ENCODE data around the gene SLC24A4.

The SLC24A4 gene

GRCh38 chr14:92513204-92513965 is 190.4 kb downstream of the SLC24A4 start, which contains the start of gene RIN3:
RIN3 (plus strand) TSS chr14:92513781; CDS start chr14:92513933, 152 bp downstream.
- H3K4me3 ChIP-seq (ENCODE audit: severe bottlenecking), result peak within 1 kb of the TSS; percentile 42

DNA sequence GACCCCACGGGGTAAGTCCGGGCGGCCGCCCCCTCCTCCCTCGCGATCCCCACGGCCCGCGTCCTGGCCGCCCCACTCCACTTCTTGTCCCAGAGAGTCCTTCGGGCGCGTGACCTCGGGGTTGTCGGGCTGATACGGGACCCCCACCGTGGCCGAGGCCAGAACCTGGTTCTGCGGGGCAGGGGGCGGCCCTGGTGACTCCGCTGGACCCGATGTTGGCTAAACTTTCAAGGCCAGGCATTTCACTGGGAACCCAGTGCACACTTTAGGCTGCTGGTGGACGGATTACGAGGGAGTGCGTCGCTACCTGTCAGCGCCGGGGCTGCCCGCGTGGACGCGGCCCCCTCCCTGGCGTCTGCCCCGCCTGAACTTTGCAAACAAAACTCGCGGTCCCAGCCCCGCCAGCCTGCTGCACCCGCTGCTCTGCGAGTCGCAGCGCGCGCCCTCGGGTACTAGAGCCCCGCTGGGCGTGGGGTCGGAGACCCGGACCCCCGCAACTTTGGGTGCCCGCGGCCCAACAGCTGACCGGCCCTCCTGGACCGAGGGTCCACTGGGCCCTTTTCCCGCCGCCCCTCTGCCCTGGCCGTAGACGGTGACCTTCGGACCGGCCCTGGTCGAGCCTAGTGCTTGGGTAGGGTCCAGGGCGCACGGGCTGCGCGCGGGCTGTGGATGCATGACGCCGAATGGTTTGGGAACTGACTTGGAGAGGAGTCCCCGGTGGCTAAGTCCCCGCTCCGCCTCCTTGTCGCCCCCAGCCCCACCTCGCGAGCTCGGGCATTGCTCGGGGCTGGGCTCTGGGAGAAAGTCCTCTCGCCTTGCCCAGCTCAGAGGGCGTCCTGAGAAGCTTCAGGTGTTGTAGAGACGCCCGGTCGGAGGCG is 191.2 kb downstream of the SLC24A4 start:
- H3K27ac ChIP-seq (ENCODE audit: poor library complexity, severe bottlenecking), result peak overlapping the region; percentile 75
- H3K4me1 ChIP-seq (ENCODE audit: insufficient read depth, poor library complexity, severe bottlenecking), result peaks cover 16% of the 10 kb centered on the region
- no peaks in the 10 kb centered on the region for H3K36me3 ChIP-seq (ENCODE audit: low read depth)
- H3K9me3 ChIP-seq (ENCODE audit: severe bottlenecking), result no peaks in the 10 kb centered on the region
- DNase-seq (ENCODE audit: low spot score) (no peak), ATAC-seq (ENCODE audit: low read depth) (peak; percentile 8; the same call in 1 of the 3 replicates)
- H3K4me3 ChIP-seq (ENCODE audit: severe bottlenecking), result peak overlapping the region; percentile 42
- H3K27me3 ChIP-seq (ENCODE audit: insufficient read depth, poor library complexity, severe bottlenecking), result no peaks in the 10 kb centered on the region
- no peak for TF ChIP-seq CTCF (IDR thresholded peaks at IDR 0.05; ENCODE audit: poor library complexity, severe bottlenecking)

More at GRCh38 chr14:92513204-92513965, 190.4 kb downstream of the SLC24A4 start, which contains the start of gene RIN3:
- ATAC-seq (ENCODE audit: low read depth) (peak; percentile 53), DNase-seq (ENCODE audit: low spot score) (no peak)
- TF ChIP-seq CTCF (IDR thresholded peaks at IDR 0.05; ENCODE audit: poor library complexity, severe bottlenecking), result no peak
- no peaks in the 10 kb centered on the region for H3K36me3 ChIP-seq (ENCODE audit: low read depth)
- peaks cover 16% of the 10 kb centered on the region for H3K4me1 ChIP-seq (ENCODE audit: insufficient read depth, poor library complexity, severe bottlenecking)
- H3K9me3 ChIP-seq (ENCODE audit: severe bottlenecking), result no peaks in the 10 kb centered on the region
- peak within 1 kb of the TSS; percentile 75 for H3K27ac ChIP-seq (ENCODE audit: poor library complexity, severe bottlenecking)
- H3K27me3 ChIP-seq (ENCODE audit: insufficient read depth, poor library complexity, severe bottlenecking), result no peaks in the 10 kb centered on the region

GRCh38 chr14:92514844-92515514 is 192.0 kb downstream of the SLC24A4 start:
- H3K27ac ChIP-seq (ENCODE audit: poor library complexity, severe bottlenecking), result no peak overlapping the region
- peaks cover 16% of the 10 kb centered on the region for H3K4me1 ChIP-seq (ENCODE audit: insufficient read depth, poor library complexity, severe bottlenecking)
- no peak overlapping the region for H3K4me3 ChIP-seq (ENCODE audit: severe bottlenecking)
- DNase-seq (ENCODE audit: low spot score) (no peak), ATAC-seq (ENCODE audit: low read depth) (no peak)
- no peaks in the 10 kb centered on the region for H3K36me3 ChIP-seq (ENCODE audit: low read depth)
- H3K9me3 ChIP-seq (ENCODE audit: severe bottlenecking), result no peaks in the 10 kb centered on the region
- no peaks in the 10 kb centered on the region for H3K27me3 ChIP-seq (ENCODE audit: insufficient read depth, poor library complexity, severe bottlenecking)
- no peak for TF ChIP-seq CTCF (IDR thresholded peaks at IDR 0.05; ENCODE audit: poor library complexity, severe bottlenecking)

GRCh38 chr14:92515546-92516343 is 192.8 kb downstream of the SLC24A4 start:
- H3K4me3 ChIP-seq (ENCODE audit: severe bottlenecking), result no peak overlapping the region
- no peaks in the 10 kb centered on the region for H3K36me3 ChIP-seq (ENCODE audit: low read depth)
- no peak for DNase-seq (ENCODE audit: low spot score)
- TF ChIP-seq CTCF (IDR thresholded peaks at IDR 0.05; ENCODE audit: poor library complexity, severe bottlenecking), result no peak
- ATAC-seq (ENCODE audit: low read depth), result no peak
- H3K4me1 ChIP-seq (ENCODE audit: insufficient read depth, poor library complexity, severe bottlenecking), result peaks cover 16% of the 10 kb centered on the region
- no peaks in the 10 kb centered on the region for H3K27me3 ChIP-seq (ENCODE audit: insufficient read depth, poor library complexity, severe bottlenecking)
- no peaks in the 10 kb centered on the region for H3K9me3 ChIP-seq (ENCODE audit: severe bottlenecking)
- no peak overlapping the region for H3K27ac ChIP-seq (ENCODE audit: poor library complexity, severe bottlenecking)

Data from RWPE2 (cell line).